Lower leg skin (tissue), 3 donors: ENCODE results near the gene PHLPP2.

Source experiments
- CTCF ChIP-seq, 3 donors: fragments of 450-650 bp; IDR thresholded peaks; one replicate each; pipeline ENCODE4 v1.5.1; 2016; ENCODE audit warnings: antibody characterized with exemption in 3 of 3, mild to moderate bottlenecking in 3 of 3, moderate library complexity in 2 of 3
- POLR2A ChIP-seq, 2 donors: fragments of 450-650 bp; IDR thresholded peaks; one replicate each; pipeline ENCODE4 v1.6.1; 2016 to 2017; ENCODE audit warnings: antibody characterized with exemption in 2 of 2, mild to moderate bottlenecking in 1 of 2, moderate library complexity in 1 of 2

DNA sequence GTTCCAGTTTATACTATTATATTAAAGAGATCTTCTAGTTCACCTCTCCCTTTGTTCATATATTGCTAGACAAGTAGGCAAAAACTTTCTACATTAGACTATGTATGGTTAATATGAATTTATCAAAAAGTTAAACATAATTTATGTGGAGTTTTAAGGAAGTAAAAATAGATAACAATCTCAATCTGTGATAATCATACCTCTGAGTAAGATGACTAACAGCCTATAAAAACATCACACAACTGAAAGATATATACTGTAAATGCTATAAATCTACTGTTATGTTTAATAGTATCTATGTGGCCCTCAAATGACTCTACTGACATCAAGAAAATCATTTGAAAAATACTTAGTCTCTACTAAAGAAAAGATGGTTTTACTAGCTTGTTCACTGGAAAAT, 47.1 kb upstream of the PHLPP2 start:
- no peak for TF ChIP-seq POLR2A (IDR thresholded peaks at IDR 0.05)
- no peak for TF ChIP-seq CTCF (IDR thresholded peaks at IDR 0.05)
